Measurements from ENCODE around the gene TMC2.
"Not testable (repeated sequence)": the region's sequence is repeated elsewhere in the genome, so short reads cannot be mapped to it uniquely, and the experiment has no call there.

TMC2 gene, protein sequence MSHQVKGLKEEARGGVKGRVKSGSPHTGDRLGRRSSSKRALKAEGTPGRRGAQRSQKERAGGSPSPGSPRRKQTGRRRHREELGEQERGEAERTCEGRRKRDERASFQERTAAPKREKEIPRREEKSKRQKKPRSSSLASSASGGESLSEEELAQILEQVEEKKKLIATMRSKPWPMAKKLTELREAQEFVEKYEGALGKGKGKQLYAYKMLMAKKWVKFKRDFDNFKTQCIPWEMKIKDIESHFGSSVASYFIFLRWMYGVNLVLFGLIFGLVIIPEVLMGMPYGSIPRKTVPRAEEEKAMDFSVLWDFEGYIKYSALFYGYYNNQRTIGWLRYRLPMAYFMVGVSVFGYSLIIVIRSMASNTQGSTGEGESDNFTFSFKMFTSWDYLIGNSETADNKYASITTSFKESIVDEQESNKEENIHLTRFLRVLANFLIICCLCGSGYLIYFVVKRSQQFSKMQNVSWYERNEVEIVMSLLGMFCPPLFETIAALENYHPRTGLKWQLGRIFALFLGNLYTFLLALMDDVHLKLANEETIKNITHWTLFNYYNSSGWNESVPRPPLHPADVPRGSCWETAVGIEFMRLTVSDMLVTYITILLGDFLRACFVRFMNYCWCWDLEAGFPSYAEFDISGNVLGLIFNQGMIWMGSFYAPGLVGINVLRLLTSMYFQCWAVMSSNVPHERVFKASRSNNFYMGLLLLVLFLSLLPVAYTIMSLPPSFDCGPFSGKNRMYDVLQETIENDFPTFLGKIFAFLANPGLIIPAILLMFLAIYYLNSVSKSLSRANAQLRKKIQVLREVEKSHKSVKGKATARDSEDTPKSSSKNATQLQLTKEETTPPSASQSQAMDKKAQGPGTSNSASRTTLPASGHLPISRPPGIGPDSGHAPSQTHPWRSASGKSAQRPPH

DNA sequence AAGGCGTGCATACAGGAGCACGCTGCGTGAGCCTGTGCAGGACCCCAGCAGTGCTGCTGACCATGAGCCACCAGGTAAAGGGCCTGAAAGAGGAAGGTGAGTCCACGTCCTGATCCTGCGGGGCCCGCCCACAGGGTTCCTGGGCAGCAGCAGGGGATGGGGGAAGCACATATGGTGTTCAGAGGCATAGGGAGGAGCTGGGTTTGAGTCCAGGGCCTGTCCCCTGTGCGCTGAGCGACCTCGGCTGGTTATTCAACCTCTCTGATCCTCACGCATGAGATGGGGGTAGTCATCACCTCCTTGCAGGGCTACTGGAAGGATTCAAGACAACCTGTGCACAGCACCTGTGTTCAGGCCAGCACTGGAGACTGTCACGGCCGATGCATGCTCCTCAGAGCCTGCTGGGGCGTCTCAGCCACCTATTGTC lies at the start of gene TMC2:
Gene TMC2, plus strand, starts transcription at position 14 of the 427 bp plus-strand sequence. Its CDS starts 49 bp downstream, at position 63.
- Mint-ChIP-seq H3K27ac (no peak within 1 kb of the TSS), H3K4me3 (no peak within 1 kb of the TSS), H3K9me3 (no peaks in the 10 kb centered on the region), H3K4me1 (no peaks in the 10 kb centered on the region), H3K36me3 (no peaks in the 10 kb centered on the region), H3K27me3 (peaks cover 64% of the 10 kb centered on the region)
- no peak for ATAC-seq

- not testable (repeated sequence) for H3K27me3 Mint-ChIP-seq, H3K4me3 Mint-ChIP-seq, H3K9me3 Mint-ChIP-seq, H3K27ac Mint-ChIP-seq, ATAC-seq
- H3K36me3 Mint-ChIP-seq, result peaks cover 31% of the 10 kb centered on the region
- H3K4me1 Mint-ChIP-seq, result peaks cover 19% of the 10 kb centered on the region
Measured at GRCh38 chr20:2502808-2503384, 33.5 kb upstream of the TMC2 start.

- not testable (repeated sequence) for H3K4me3 Mint-ChIP-seq, ATAC-seq, H3K27me3 Mint-ChIP-seq, H3K27ac Mint-ChIP-seq, H3K9me3 Mint-ChIP-seq
- peaks cover 24% of the 10 kb centered on the region for H3K36me3 Mint-ChIP-seq
- H3K4me1 Mint-ChIP-seq, result peaks cover 30% of the 10 kb centered on the region
Measured at GRCh38 chr20:2504803-2505202, 31.6 kb upstream of the TMC2 start.

GRCh38 chr20:2506426-2506825 lies 29.9 kb upstream of the TMC2 start:
- H3K27me3 Mint-ChIP-seq, ATAC-seq, H3K27ac Mint-ChIP-seq, H3K4me3 Mint-ChIP-seq, H3K9me3 Mint-ChIP-seq: not testable (repeated sequence)
- peaks cover 12% of the 10 kb centered on the region for H3K36me3 Mint-ChIP-seq
- peaks cover 30% of the 10 kb centered on the region for H3K4me1 Mint-ChIP-seq

GRCh38 chr20:2507464-2507863 lies 28.9 kb upstream of the TMC2 start:
- H3K4me3 Mint-ChIP-seq, result peak overlapping the region; percentile 99
- peak overlapping the region; percentile 96 for H3K27ac Mint-ChIP-seq
- no peaks in the 10 kb centered on the region for H3K27me3 Mint-ChIP-seq
- H3K4me1 Mint-ChIP-seq, result peaks cover 30% of the 10 kb centered on the region
- ATAC-seq, result no peak
- peaks cover 6% of the 10 kb centered on the region for H3K36me3 Mint-ChIP-seq
- H3K9me3 Mint-ChIP-seq, result no peaks in the 10 kb centered on the region

DNA sequence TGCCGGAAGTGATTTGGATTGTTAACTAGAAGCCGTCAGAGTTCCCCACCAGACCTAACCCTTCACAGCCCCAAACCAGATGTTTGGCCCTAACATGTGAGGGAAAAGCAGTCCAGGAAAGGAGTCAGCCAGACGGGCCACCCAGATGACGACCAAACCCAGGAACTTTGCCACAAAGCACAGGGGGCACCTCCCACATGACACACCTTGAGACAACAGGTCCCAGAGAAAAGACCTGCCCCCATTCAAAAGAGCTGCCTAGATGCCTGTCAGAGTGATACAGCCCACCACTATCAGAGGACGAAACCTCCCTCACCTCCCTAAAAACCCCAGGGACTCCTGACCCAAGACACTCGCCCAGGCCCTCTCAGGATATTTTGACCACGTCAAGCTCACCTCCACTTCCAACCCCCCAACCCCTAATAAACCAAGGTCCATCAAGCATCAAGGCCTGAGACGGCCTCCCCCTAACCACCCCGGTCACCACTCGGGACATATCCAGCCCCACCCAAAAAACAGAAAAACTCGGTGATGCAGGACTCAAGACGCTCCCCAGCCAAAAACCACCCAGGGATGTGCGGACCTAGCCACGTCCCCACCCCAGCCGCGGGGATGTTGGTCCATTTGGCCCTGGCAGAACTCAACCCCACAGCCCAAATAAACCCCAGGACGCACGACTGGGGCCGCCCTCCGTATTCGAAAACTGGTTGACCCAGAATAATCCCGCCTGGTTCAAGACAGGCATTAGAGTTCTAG lies 28.3 kb upstream of the TMC2 start:
- peak; percentile 56 for ATAC-seq
- peaks cover 26% of the 10 kb centered on the region for H3K4me1 Mint-ChIP-seq
- no peaks in the 10 kb centered on the region for H3K27me3 Mint-ChIP-seq
- H3K27ac Mint-ChIP-seq, result peak overlapping the region; percentile 96
- H3K9me3 Mint-ChIP-seq, result no peaks in the 10 kb centered on the region
- H3K36me3 Mint-ChIP-seq, result peaks cover 6% of the 10 kb centered on the region
- peak overlapping the region; percentile 99 for H3K4me3 Mint-ChIP-seq

- Mint-ChIP-seq H3K27ac (peak within 1 kb of the TSS; percentile 96), H3K4me3 (peak within 1 kb of the TSS; percentile 99), H3K36me3 (peaks cover 3% of the 10 kb centered on the region), H3K27me3 (no peaks in the 10 kb centered on the region), H3K4me1 (peaks cover 18% of the 10 kb centered on the region), H3K9me3 (no peaks in the 10 kb centered on the region)
- peak; percentile 98 for ATAC-seq
Measured at GRCh38 chr20:2508631-2509467, 27.5 kb upstream of the TMC2 start, which contains the start of gene ZNF343. TSS of gene ZNF343 (minus strand) at chr20:2508915. CDS start at chr20:2493895, 15,020 bp downstream.

GRCh38 chr20:2509468-2509781 lies 26.9 kb upstream of the TMC2 start:
- H3K9me3 Mint-ChIP-seq, result no peaks in the 10 kb centered on the region
- no peaks in the 10 kb centered on the region for H3K36me3 Mint-ChIP-seq
- peak overlapping the region; percentile 96 for H3K27ac Mint-ChIP-seq
- H3K4me1 Mint-ChIP-seq, result peaks cover 17% of the 10 kb centered on the region
- no peaks in the 10 kb centered on the region for H3K27me3 Mint-ChIP-seq
- peak overlapping the region; percentile 99 for H3K4me3 Mint-ChIP-seq
- no peak for ATAC-seq

- H3K9me3 Mint-ChIP-seq, result no peaks in the 10 kb centered on the region
- no peak for ATAC-seq
- H3K27ac Mint-ChIP-seq, result peak overlapping the region; percentile 96
- H3K27me3 Mint-ChIP-seq, result no peaks in the 10 kb centered on the region
- H3K4me1 Mint-ChIP-seq, result peaks cover 20% of the 10 kb centered on the region
- no peak overlapping the region for H3K4me3 Mint-ChIP-seq
- no peaks in the 10 kb centered on the region for H3K36me3 Mint-ChIP-seq
Measured at GRCh38 chr20:2509794-2510193, 26.6 kb upstream of the TMC2 start.

DNA sequence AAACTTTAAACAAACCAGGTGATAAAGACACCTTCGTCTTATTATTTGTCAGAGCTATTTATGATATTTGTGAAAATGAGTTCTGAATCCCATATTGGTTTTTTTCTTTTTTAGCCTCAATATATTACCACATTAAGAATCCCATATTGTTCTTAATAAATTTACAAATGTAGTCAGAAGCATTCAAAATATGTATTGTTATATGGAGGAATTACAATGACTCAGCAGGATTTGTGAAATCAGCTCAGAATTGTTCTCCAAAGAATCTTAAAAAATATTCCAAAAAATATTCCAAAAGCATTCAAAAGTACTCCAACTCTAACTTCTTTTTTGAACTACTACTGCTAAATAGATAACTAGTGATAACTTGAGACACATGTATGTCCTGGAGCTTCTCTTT lies 21.2 kb upstream of the TMC2 start:
- Mint-ChIP-seq H3K4me3 (no peak overlapping the region), H3K9me3 (no peaks in the 10 kb centered on the region), H3K27me3 (no peaks in the 10 kb centered on the region), H3K4me1 (peaks cover 5% of the 10 kb centered on the region), H3K27ac (no peak overlapping the region), H3K36me3 (no peaks in the 10 kb centered on the region)
- ATAC-seq, result no peak

GRCh38 chr20:2516399-2516798 lies 20.0 kb upstream of the TMC2 start:
- no peak for ATAC-seq
- Mint-ChIP-seq H3K27ac (no peak overlapping the region), H3K27me3 (no peaks in the 10 kb centered on the region), H3K36me3 (no peaks in the 10 kb centered on the region), H3K4me1 (peaks cover 8% of the 10 kb centered on the region), H3K9me3 (no peaks in the 10 kb centered on the region), H3K4me3 (no peak overlapping the region)

DNA sequence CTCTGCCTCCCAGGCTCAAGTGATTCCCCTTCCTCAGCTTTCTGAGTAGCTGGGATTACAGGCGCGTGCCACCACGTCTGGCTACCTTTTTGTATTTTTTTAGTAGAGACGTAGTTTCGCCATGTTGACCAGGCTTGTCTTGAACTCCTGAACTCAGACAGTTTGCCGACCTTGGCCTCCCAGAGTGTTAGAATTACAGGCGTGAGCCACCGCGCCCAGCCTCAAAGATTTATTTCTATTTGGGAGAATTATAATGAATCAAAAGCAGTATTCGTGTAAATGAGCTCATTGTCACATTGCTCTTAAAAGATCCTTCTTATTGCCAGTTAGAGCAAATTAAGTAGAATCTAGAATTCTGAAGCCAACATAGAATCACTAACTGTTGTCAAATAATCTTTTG lies 18.3 kb upstream of the TMC2 start:
- ATAC-seq, result no peak
- H3K9me3 Mint-ChIP-seq, result no peaks in the 10 kb centered on the region

GRCh38 chr20:2518558-2518957 lies 17.8 kb upstream of the TMC2 start:
- no peak overlapping the region for H3K4me3 Mint-ChIP-seq
- no peaks in the 10 kb centered on the region for H3K36me3 Mint-ChIP-seq
- H3K9me3 Mint-ChIP-seq, result no peaks in the 10 kb centered on the region
- no peaks in the 10 kb centered on the region for H3K27me3 Mint-ChIP-seq
- H3K4me1 Mint-ChIP-seq, result peaks cover 11% of the 10 kb centered on the region
- no peak overlapping the region for H3K27ac Mint-ChIP-seq
- no peak for ATAC-seq

More for the DNA sequence above, 18.3 kb upstream of the TMC2 start:
- no peaks in the 10 kb centered on the region for H3K27me3 Mint-ChIP-seq
- no peaks in the 10 kb centered on the region for H3K36me3 Mint-ChIP-seq
- H3K4me1 Mint-ChIP-seq, result peaks cover 11% of the 10 kb centered on the region
- no peak overlapping the region for H3K4me3 Mint-ChIP-seq
- no peak overlapping the region for H3K27ac Mint-ChIP-seq

Data from stimulated activated memory B cell treated with anti-CD40 and anti-IgM and Interleukin-4, amounts not matched to agents 10 μg/mL and 1 μg/mL and 100 μg/mL, for 72 hours (primary cell).